ENCODE results near the gene ADAM21. TPM values are rescaled to one million over a fixed set of nuclear protein-coding genes. Genes with fewer than 3 reads are reported as not detected.

ADAM21 gene
- total RNA-seq, 1 experiment from 2014 or later: not detected

DNA sequence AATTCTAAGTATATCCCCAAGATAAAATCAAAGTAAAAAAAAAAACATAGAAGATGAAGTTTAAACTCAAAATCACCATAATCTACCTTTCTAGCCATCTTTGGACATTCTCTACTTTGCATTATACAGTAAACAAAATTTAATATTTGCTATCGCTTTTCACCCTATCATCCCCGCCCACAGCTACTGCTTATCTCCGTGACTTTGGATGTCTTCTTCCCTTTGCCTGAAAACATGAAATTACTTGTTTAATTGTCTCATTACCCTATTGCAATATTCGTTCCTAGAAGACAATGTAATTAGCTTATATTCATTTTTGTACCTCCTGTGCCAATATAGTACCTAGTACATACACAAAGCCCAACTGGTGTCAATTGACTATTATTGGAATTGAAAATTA lies 44.4 kb upstream of the ADAM21 start:
- Mint-ChIP-seq H3K4me3 (no peak overlapping the region), H3K36me3 (peaks cover 17% of the 10 kb centered on the region), H3K27ac (no peak overlapping the region), H3K4me1 (peaks cover 18% of the 10 kb centered on the region), H3K9me3 (peaks cover 5% of the 10 kb centered on the region), H3K27me3 (ENCODE audit: low read depth) (no peaks in the 10 kb centered on the region)
- ChIA-PET CTCF (no interaction called here), POLR2A (no interaction called here)
- TF ChIP-seq ELF4 (CRISPR knock-in tag; IDR thresholded peaks at IDR 0.05; ENCODE audit: low read depth) (no peak), MYBL2 (CRISPR knock-in tag; IDR thresholded peaks at IDR 0.05) (no peak), GTF2I (CRISPR knock-in tag; conservative IDR thresholded peaks at IDR 0.05) (no peak), HMGA2 (CRISPR knock-in tag; IDR thresholded peaks at IDR 0.05) (no peak), ESRRA (CRISPR knock-in tag; IDR thresholded peaks at IDR 0.05; ENCODE audit: borderline replicate concordance) (no peak), CREM (CRISPR knock-in tag; IDR thresholded peaks at IDR 0.05) (no peak)
- TF ChIP-seq, protein P1, sequence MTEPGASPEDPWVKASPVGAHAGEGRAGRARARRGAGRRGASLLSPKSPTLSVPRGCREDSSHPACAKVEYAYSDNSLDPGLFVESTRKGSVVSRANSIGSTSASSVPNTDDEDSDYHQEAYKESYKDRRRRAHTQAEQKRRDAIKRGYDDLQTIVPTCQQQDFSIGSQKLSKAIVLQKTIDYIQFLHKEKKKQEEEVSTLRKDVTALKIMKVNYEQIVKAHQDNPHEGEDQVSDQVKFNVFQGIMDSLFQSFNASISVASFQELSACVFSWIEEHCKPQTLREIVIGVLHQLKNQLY (CRISPR knock-in tag; IDR thresholded peaks at IDR 0.05): no peak
- TF ChIP-seq, protein P2, sequence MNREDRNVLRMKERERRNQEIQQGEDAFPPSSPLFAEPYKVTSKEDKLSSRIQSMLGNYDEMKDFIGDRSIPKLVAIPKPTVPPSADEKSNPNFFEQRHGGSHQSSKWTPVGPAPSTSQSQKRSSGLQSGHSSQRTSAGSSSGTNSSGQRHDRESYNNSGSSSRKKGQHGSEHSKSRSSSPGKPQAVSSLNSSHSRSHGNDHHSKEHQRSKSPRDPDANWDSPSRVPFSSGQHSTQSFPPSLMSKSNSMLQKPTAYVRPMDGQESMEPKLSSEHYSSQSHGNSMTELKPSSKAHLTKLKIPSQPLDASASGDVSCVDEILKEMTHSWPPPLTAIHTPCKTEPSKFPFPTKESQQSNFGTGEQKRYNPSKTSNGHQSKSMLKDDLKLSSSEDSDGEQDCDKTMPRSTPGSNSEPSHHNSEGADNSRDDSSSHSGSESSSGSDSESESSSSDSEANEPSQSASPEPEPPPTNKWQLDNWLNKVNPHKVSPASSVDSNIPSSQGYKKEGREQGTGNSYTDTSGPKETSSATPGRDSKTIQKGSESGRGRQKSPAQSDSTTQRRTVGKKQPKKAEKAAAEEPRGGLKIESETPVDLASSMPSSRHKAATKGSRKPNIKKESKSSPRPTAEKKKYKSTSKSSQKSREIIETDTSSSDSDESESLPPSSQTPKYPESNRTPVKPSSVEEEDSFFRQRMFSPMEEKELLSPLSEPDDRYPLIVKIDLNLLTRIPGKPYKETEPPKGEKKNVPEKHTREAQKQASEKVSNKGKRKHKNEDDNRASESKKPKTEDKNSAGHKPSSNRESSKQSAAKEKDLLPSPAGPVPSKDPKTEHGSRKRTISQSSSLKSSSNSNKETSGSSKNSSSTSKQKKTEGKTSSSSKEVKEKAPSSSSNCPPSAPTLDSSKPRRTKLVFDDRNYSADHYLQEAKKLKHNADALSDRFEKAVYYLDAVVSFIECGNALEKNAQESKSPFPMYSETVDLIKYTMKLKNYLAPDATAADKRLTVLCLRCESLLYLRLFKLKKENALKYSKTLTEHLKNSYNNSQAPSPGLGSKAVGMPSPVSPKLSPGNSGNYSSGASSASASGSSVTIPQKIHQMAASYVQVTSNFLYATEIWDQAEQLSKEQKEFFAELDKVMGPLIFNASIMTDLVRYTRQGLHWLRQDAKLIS (CRISPR knock-in tag; IDR thresholded peaks at IDR 0.05; ENCODE audit: borderline replicate concordance): no peak
- TF ChIP-seq, protein P3, sequence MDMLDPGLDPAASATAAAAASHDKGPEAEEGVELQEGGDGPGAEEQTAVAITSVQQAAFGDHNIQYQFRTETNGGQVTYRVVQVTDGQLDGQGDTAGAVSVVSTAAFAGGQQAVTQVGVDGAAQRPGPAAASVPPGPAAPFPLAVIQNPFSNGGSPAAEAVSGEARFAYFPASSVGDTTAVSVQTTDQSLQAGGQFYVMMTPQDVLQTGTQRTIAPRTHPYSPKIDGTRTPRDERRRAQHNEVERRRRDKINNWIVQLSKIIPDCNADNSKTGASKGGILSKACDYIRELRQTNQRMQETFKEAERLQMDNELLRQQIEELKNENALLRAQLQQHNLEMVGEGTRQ (CRISPR knock-in tag; IDR thresholded peaks at IDR 0.05): no peak
- TF ChIP-seq, protein P4, sequence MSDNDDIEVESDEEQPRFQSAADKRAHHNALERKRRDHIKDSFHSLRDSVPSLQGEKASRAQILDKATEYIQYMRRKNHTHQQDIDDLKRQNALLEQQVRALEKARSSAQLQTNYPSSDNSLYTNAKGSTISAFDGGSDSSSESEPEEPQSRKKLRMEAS (CRISPR knock-in tag; IDR thresholded peaks at IDR 0.05): no peak
- TF ChIP-seq, protein P5, sequence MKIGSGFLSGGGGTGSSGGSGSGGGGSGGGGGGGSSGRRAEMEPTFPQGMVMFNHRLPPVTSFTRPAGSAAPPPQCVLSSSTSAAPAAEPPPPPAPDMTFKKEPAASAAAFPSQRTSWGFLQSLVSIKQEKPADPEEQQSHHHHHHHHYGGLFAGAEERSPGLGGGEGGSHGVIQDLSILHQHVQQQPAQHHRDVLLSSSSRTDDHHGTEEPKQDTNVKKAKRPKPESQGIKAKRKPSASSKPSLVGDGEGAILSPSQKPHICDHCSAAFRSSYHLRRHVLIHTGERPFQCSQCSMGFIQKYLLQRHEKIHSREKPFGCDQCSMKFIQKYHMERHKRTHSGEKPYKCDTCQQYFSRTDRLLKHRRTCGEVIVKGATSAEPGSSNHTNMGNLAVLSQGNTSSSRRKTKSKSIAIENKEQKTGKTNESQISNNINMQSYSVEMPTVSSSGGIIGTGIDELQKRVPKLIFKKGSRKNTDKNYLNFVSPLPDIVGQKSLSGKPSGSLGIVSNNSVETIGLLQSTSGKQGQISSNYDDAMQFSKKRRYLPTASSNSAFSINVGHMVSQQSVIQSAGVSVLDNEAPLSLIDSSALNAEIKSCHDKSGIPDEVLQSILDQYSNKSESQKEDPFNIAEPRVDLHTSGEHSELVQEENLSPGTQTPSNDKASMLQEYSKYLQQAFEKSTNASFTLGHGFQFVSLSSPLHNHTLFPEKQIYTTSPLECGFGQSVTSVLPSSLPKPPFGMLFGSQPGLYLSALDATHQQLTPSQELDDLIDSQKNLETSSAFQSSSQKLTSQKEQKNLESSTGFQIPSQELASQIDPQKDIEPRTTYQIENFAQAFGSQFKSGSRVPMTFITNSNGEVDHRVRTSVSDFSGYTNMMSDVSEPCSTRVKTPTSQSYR (CRISPR knock-in tag; IDR thresholded peaks at IDR 0.05): no peak
- TF ChIP-seq, protein P6, sequence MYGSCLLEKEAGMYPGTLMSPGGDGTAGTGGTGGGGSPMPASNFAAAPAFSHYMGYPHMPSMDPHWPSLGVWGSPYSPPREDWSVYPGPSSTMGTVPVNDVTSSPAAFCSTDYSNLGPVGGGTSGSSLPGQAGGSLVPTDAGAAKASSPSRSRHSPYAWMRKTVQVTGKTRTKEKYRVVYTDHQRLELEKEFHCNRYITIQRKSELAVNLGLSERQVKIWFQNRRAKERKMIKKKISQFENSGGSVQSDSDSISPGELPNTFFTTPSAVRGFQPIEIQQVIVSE (CRISPR knock-in tag; IDR thresholded peaks at IDR 0.05; ENCODE audit: borderline replicate concordance): no peak
- TF ChIP-seq, protein P7, sequence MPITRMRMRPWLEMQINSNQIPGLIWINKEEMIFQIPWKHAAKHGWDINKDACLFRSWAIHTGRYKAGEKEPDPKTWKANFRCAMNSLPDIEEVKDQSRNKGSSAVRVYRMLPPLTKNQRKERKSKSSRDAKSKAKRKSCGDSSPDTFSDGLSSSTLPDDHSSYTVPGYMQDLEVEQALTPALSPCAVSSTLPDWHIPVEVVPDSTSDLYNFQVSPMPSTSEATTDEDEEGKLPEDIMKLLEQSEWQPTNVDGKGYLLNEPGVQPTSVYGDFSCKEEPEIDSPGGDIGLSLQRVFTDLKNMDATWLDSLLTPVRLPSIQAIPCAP (CRISPR knock-in tag; IDR thresholded peaks at IDR 0.05): no peak
- TF ChIP-seq, protein P8, sequence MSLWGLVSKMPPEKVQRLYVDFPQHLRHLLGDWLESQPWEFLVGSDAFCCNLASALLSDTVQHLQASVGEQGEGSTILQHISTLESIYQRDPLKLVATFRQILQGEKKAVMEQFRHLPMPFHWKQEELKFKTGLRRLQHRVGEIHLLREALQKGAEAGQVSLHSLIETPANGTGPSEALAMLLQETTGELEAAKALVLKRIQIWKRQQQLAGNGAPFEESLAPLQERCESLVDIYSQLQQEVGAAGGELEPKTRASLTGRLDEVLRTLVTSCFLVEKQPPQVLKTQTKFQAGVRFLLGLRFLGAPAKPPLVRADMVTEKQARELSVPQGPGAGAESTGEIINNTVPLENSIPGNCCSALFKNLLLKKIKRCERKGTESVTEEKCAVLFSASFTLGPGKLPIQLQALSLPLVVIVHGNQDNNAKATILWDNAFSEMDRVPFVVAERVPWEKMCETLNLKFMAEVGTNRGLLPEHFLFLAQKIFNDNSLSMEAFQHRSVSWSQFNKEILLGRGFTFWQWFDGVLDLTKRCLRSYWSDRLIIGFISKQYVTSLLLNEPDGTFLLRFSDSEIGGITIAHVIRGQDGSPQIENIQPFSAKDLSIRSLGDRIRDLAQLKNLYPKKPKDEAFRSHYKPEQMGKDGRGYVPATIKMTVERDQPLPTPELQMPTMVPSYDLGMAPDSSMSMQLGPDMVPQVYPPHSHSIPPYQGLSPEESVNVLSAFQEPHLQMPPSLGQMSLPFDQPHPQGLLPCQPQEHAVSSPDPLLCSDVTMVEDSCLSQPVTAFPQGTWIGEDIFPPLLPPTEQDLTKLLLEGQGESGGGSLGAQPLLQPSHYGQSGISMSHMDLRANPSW (CRISPR knock-in tag; conservative IDR thresholded peaks at IDR 0.05; ENCODE audit: low read depth): no peak
- TF ChIP-seq, protein P9, sequence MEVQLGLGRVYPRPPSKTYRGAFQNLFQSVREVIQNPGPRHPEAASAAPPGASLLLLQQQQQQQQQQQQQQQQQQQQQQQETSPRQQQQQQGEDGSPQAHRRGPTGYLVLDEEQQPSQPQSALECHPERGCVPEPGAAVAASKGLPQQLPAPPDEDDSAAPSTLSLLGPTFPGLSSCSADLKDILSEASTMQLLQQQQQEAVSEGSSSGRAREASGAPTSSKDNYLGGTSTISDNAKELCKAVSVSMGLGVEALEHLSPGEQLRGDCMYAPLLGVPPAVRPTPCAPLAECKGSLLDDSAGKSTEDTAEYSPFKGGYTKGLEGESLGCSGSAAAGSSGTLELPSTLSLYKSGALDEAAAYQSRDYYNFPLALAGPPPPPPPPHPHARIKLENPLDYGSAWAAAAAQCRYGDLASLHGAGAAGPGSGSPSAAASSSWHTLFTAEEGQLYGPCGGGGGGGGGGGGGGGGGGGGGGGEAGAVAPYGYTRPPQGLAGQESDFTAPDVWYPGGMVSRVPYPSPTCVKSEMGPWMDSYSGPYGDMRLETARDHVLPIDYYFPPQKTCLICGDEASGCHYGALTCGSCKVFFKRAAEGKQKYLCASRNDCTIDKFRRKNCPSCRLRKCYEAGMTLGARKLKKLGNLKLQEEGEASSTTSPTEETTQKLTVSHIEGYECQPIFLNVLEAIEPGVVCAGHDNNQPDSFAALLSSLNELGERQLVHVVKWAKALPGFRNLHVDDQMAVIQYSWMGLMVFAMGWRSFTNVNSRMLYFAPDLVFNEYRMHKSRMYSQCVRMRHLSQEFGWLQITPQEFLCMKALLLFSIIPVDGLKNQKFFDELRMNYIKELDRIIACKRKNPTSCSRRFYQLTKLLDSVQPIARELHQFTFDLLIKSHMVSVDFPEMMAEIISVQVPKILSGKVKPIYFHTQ (CRISPR knock-in tag; IDR thresholded peaks at IDR 0.05): no peak
- TF ChIP-seq, protein P10, sequence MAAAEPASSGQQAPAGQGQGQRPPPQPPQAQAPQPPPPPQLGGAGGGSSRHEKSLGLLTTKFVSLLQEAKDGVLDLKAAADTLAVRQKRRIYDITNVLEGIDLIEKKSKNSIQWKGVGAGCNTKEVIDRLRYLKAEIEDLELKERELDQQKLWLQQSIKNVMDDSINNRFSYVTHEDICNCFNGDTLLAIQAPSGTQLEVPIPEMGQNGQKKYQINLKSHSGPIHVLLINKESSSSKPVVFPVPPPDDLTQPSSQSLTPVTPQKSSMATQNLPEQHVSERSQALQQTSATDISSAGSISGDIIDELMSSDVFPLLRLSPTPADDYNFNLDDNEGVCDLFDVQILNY (CRISPR knock-in tag; IDR thresholded peaks at IDR 0.05): no peak
- TF ChIP-seq, protein P11, sequence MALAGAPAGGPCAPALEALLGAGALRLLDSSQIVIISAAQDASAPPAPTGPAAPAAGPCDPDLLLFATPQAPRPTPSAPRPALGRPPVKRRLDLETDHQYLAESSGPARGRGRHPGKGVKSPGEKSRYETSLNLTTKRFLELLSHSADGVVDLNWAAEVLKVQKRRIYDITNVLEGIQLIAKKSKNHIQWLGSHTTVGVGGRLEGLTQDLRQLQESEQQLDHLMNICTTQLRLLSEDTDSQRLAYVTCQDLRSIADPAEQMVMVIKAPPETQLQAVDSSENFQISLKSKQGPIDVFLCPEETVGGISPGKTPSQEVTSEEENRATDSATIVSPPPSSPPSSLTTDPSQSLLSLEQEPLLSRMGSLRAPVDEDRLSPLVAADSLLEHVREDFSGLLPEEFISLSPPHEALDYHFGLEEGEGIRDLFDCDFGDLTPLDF (CRISPR knock-in tag; IDR thresholded peaks at IDR 0.05): no peak
- no peak for ATAC-seq
- no peak for DNase-seq (ENCODE audit: low spot score)

Data from WTC11 (cell line).